NB4 (cell line): Measurements from ENCODE around the gene DCN.

Source experiments
- POLR2A ChIP-seq: IDR thresholded peaks from 2 replicates; pipeline ENCODE4 v1.6.1; 2011; ENCODE audit warnings: mild to moderate bottlenecking; ENCODE audit not compliant: insufficient read length; ENCODE audit errors: extremely low read depth
- TF ChIP-seq, protein P1 (sequence below): IDR thresholded peaks from one replicate; pipeline ENCODE4 v1.5.1; 2012; ENCODE audit warnings: low read depth, low read length

DNA sequence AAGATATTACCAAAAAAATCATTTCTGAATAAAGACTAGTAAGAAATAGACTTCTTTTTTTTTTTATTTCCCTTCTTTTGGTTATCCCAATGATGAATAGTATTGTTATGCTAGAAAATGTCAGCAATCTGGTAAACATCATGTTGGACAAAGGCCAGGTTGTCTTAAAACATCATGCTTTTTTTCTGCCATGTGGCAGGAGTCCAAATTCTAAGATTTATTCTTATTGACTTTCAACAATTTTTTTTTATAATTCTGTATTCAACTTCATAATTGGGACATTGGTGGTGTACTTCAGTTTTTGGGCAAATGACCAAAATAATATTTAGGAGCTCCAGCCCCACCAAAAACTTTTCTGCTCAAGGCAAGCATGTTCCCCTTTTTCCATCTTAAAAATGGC, 10.5 kb downstream of the DCN start:
- TF ChIP-seq, protein P1, sequence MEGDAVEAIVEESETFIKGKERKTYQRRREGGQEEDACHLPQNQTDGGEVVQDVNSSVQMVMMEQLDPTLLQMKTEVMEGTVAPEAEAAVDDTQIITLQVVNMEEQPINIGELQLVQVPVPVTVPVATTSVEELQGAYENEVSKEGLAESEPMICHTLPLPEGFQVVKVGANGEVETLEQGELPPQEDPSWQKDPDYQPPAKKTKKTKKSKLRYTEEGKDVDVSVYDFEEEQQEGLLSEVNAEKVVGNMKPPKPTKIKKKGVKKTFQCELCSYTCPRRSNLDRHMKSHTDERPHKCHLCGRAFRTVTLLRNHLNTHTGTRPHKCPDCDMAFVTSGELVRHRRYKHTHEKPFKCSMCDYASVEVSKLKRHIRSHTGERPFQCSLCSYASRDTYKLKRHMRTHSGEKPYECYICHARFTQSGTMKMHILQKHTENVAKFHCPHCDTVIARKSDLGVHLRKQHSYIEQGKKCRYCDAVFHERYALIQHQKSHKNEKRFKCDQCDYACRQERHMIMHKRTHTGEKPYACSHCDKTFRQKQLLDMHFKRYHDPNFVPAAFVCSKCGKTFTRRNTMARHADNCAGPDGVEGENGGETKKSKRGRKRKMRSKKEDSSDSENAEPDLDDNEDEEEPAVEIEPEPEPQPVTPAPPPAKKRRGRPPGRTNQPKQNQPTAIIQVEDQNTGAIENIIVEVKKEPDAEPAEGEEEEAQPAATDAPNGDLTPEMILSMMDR, result no peak
- no peak for TF ChIP-seq POLR2A
